NCI-H446 treated with DMSO at 0.1 percent for 48 hours (cell line): ENCODE results near the gene ABHD10.

Experiments
- DNase-seq: peaks from one replicate; lab custom pipeline; 2025; lab: John Stamatoyannopoulos, UW

ABHD10 gene

DNA sequence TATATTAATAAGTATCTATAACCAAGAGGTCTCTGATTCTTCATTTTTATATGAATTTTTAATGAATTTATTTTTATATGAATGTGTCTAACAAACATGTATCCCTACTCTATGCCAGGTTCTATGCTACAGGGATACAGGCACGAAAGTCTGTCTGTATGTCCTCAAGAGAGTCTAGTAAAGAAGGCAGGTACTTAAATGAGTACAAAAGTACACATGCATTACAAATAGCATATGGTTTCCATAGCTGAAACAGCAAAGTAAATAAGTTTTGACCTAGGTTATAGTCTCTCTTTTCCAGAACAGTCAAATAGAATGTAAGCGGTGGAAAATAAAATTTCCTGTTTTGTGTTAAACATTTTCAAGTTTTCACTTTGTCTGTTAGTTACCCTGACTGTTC is 13.3 kb upstream of the ABHD10 start:
- DNase-seq = no peak

DNA sequence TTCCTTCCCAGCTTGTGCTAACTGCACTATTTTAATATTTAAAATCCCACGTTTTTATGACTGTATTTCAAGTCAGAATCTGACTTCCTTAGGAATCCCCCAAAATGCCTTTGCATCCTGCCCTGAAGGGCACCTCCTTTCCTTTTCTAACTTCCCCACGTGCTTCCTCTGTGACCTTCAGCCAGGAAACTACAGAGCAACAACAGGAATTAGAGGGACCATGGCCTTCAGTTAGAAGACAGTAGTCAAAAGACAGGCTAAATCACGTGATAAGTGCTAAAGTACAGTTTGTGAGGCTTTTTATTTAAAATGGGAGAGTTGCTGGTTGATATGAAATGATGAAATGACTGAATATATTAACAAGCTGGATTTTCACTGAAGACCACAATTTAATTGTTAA is 11.8 kb upstream of the ABHD10 start:
- no peak for DNase-seq

DNA sequence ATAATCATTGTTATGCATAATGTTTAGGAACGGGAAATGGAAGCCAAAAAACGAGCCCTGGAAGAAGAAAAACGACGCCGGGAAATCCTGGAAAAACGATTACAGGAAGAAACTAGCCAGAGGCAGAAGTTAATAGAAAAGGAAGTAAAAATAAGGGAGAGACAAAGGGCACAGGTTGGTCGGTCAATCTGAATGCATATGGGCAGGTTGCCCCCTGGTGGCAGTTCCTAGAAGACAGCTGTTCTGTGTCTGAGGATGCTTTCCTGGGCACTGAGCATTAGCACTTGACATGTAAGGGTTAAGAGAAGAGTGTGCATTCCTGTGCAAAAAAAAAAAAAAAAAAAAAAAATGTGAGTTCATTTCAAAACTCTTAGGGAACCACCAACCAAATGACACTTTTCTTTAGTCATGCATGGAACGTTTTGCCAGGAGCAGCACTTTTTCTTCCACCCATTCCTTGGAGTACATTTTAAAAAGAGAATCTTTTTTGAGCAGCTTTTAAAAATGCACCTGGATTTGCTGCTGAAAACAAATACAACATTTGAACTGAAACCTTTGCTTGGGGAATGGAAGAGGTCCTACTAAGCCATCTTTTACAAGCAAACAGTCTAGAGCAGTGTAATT is 11.1 kb upstream of the ABHD10 start:
- peak; percentile 23 for DNase-seq

DNA sequence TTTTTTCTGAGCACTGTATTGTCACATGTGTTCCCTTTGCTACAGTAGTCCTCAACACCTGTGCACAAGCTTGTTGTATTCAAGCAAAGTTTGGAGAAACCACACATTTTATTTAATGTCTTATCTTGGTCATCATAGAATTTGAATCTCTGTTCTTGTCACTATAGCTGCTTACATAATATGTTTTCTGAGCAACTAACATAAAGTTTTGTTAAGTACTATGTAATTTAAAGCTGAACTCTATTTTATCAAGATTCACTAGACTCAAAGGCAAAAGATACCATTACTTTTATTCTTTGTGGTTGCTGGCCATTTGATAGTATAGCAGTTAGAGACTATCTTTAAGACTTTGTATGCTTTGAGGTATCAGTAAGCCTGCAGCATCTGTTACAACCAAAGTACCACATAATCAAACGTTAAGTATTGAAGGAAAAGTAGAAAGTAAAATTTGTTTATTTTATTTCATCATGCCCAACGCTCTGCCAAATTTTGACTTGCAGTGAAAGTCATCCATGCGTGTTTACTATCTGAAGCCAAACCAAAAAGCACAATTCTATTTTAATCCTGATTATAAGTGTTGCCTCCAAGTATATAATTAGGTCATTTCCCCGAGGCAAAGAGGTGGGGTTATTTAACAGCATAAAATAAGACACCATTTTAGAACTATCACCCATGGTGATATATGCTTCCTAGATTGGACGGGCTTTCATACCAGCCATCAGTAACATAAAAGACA is 10.3 kb upstream of the ABHD10 start:
- no peak for DNase-seq

DNA sequence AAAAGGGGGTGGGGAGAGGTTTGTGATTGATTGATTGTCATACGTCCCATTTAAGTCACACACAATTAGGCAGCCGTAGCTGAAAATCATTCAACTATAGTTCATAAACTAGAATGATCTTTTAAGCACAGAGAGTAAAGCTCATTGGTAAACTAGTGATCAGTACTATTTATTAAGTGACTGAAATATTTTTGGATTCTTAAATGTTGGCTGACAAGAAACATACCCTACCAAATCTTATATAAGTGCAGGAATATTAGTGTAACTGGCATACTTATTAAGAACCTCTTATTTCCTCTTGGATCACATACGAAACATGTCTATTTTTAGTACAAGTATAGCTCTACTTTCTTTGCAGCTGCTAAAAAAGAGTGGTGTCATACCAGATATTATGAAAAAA is 8.4 kb upstream of the ABHD10 start:
- DNase-seq = no peak

DNA sequence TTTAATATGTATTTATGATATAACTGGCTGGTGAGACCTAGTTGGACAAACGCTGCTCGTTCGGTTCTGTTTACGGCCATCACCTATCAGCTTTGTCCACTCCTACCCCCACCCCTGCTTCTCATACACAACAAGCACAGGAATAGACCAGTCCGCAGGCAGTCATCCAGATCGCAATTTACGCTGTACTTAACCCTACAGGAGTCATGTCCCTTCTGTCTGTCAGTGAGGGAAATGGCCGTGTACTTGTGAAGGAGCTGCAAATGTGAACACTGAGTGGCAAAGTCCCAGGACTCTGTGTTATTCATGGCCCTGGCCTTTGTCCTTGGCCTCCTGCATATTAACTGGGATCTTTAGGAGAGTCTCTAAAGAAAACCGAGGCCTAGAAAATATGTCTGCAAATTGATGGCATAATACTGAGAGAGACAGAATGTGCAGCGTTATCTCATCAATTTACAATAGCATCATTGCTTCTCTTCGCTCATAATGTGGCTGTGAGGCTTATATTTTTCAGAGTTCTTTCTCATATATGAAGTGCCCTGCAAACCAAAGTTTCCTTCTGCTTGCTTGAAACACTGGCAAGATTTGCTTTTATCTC is 7.2 kb upstream of the ABHD10 start:
- DNase-seq = no peak

DNA sequence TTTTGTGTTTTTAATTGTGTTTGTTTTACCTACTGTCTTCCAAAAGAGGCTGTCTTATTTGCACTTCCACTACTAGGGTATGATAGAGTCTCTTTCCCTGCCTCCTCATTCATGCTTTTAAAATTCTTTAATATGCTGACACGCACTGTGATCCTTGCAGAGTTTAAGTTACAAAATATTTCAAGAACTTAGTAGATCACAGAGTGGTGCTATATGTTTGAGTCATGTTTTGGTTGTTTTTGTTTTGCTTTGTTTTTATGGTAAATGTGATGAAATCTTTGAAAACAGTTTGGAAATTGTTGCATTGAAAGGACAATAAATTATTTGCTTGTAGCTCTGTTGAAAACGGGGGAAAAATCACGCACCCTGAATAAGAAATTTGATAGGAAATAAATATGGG is 5.9 kb upstream of the ABHD10 start:
- no peak for DNase-seq

DNA sequence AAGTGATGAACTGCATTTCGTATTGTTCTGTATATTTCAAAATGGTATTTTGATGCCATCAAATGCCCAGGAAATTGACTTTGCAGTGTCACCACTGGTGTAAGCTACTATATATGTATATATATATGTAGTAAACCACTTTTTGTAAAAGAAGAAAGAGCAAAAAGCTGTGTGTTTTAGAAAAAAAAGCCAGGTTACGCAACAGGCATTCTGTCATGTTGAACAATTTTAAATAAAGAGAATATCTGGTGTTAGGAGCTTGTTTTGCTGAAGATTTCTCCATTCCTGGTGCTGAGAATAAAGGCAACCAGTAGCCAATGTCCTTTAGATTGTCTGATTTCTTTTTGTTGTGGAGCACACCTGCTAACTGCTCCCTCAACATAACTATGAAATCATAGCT is 3.7 kb upstream of the ABHD10 start:
- DNase-seq = no peak

DNA sequence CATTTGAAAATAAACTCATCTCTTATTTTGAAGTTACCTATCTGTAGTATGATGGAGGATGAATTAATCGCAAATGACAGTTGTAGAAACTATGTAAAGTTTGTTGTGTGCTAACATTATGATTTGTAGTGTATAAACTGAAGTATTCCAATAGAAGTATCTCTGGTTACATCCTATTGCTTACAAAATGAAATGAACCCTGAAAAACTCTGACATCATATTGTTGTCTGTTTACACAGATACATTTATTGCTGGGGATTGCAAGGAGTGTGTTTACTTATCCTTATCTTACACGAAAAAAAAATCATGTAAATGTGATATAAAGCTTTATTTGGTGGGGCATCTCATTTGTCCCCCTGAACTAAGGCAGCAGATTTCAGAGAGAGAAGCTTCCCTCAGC is 2.6 kb upstream of the ABHD10 start:
- DNase-seq = no peak

DNA sequence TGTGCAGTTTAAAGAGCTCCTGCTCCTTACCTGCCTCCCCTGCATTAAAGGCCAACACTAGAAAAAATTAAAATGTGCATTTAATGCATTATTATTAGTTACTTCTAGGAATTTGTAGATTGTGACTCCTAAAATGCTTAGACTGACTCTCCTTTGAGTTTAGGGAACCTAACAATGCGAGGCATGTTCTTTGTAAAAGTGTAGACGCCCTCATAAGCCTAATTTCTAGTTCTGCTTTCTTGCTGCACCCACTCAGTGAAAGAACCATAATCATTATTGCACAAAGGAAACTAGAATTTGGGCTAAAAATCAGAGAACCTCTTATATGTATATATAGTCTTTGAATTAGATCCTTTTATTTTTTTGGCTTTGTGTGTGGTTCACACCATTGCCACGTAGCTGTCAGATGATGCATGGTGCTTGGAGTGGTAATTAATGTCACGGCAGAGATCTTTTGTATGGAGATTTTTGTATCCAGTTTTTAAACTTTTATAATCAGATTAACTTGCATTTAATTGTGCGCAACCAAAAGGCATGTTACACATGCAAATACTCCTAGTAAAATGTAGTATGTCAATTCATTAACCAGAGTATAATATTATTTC is 710 bp downstream of the ABHD10 start:
- DNase-seq = peak; percentile 26

DNA sequence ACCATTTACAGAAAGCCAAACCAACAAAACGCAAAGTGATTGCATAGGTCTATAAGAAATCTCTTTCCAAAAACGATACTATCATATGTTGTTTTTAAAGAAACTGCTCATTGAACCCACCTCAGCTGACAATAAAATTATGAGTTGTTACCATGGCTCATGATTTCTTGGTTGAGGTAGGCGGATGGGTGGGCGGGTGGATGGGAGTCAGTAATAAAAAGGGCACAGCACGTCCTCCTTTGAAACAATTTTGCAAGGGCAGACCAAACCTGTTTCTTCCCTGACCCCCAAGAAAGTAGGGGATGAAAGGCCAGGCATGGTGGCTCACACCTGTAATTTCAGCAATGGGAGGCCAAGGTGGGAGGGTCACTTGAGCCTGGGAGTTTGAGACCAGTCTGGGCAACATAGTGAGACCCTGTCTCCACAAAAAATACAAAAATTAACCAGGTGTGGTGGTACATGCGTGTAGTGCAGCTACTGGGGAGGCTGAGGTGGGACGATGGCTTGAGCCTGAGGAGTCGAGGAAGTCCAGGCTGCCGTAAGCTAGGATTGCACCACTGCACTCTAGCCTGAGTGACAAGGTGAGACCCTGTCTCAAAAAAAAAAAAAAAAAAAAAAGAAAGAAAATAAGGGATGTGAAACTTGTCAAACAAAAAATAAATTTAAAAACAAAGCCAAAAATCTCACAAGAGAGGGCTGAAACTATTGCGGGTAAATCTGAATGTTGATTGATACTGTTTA is 2.1 kb downstream of the ABHD10 start:
- DNase-seq = no peak

DNA sequence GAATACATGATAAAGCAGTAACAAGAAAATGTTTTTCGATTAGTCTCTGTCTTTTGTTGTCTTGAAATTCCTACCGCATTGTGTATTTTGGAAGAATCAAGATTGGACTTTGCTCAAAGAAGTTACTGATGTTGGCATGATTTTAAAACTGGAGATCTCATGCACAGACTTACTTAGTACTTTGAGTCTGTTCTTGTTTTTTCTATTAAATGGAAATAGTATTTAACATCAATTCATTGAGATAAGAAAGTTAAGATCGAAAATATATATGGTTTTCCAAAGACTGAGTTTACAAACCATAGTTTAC is 2.6 kb downstream of the ABHD10 start:
- no peak for DNase-seq

DNA sequence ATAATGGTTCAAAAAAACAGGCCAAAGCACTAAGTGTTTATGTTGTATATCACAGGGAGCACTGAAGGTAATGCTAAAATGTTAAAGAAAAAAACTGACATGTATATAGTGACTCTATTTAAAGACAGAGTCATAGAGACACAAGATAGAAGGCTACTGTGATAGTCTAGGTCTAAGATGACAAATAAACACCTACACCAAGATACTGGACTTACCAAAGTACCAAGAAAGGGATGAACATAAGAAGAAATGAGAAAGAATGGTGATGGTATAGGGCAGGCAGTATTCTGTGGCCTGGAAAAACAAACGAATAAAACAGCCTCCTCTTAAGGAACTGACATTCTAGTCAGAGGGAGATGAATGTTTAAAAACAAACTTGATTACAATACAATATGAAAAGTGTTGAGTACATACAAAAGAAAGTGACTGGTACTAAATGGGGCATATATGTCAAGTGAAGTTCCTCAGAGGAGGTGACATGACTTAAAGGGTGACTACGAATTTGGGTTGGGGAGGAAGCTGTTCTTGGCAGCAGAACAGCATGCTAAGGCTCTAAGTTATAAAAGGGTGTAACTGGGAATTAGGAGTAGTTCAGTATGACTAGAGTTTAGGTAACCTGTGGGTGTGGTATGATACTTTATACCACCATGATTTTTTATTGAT is 5.9 kb downstream of the ABHD10 start:
- DNase-seq = no peak

DNA sequence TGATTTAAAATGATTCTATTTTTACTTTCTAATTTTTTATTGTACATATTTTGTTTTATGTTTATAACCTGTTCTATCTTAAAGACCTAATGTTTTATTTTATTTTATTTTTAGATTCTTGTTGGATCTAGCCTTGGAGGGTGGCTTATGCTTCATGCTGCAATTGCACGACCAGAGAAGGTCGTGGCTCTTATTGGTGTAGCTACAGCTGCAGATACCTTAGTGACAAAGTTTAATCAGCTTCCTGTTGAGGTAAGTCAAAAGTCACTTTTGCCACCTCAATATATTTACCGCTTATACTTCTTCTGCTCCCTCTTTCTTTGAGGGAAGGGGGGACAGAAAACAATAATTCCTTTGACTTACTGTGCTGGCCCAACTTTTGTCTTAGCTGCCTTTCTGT is 8.0 kb downstream of the ABHD10 start:
- no peak for DNase-seq

DNA sequence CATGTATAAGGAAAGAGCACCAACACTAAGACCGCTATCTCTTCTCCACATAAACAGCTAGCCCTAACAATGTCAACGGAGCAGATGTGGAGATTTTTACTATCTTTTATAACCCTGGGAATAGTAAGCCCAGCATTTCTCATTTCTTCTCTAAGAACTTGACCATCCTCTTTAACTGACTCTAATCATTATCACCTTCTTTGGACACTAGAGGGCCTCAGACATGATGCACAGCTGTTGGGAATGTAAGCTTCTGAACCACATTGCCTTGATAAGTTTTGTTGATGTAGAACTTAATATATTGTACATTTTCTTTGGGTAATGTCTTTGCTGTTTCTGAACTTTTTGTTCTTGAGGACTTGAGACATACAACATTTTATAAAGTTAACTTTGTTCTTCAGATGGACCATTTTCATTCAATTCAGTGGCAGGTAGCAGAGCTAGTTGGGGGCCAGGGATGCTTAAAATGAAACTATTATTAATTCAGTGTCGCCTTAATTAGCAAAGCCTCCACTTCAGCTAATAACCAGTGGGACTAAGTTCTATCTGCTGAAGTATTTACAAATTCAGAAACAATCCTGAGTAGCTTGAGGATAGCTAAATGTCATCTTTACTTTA is 10.3 kb downstream of the ABHD10 start:
- peak; percentile 26 for DNase-seq

DNA sequence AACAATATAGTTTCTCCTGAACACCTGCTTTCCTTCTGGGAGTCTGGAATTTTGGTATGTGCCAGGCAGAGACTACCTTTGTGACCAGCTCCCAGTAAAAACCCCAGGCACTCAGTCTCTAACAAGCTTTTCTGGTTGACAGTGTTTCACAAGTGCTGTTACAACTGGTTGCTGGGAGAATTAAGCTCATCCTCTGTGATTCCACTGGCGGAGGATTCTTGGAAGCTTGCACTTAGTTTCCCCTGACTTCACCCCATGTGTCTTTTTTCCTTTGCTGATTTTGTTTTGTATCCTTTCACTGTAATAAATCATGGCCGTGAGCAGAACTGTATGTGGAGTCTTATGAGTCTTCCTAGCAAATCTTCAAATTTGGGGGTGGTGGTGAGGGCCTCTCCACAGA is 14.2 kb downstream of the ABHD10 start:
- DNase-seq = no peak

DNA sequence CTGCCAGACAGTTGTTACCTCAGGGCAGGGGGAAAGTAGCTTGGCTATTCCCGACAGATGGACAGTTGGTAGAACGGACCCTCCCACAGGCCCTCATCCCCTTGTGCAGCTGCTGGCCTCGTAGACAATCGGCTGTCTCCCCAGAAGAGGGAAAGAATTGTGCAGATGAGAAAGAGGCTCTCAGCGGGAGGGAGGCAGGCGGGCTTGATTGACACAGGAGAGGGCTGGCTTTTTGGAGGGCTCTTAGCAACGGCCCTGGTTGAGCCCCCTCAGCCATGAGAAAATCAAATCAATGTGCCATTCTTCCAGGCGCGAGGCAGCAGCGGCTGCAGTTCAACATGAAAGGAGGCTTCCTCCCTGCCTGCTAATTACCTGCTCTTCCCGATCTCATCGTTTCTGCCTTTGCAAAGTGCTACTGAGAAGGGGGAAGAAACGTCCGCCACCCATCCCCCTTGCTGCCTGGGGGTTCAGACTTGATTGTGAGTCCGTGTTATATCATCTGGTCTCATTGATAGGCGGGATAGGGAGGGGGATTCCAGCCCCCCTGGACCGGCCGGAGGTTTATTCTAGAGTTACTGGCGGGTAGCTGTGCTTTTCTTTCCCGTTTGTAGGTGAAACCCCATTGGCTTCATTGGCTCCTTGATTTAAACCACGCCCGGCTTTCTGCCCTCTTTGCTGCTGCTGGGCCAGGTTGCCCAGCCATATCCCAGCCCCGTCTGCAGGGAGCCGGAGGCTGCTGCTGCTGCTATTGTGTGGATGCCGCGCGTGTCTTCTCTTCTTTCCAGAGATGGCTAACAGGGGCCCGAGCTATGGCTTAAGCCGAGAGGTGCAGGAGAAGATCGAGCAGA is 20.0 kb downstream of the ABHD10 start, which contains the start of gene TAGLN3:
Gene TAGLN3 (plus strand): TSS at position 287 of the 848 bp plus-strand sequence. CDS start 501 bp downstream, at position 788.
- DNase-seq = no peak

DNA sequence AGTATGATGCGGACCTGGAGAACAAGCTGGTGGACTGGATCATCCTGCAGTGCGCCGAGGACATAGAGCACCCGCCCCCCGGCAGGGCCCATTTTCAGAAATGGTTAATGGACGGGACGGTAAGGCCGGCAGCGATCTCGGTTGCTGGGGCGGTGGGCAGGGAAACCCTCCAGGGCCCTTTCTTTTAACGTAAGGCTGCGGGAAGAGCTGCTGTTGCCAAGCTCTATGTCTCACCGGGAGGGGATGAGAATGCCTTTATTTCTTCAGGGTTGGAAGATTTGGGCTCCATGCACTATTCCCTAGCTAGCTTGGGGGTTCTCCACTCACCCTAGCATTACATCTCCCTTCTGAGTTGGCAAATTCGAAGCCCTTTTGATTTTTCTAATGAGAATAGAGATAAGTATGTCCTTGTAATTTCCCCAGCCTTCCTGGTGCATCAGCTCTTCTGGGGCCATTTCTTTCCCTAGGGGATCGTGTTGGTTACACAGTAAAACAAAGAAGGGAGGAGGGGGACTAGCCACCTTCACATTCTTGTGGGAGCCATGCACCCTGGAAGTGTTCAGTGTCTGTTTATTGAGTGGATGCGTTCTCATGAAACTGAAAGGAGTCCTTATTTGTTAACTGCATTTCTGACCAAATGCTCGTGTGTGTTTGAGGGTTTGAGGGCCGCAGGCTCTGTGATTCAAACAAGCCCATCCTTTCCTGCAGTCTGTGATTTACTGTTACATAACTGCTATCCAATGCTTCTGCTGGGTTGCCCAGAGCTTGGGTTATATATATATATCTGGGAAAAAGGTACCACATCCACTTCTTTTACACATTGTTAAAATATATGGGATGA is 20.9 kb downstream of the ABHD10 start:
- no peak for DNase-seq

DNA sequence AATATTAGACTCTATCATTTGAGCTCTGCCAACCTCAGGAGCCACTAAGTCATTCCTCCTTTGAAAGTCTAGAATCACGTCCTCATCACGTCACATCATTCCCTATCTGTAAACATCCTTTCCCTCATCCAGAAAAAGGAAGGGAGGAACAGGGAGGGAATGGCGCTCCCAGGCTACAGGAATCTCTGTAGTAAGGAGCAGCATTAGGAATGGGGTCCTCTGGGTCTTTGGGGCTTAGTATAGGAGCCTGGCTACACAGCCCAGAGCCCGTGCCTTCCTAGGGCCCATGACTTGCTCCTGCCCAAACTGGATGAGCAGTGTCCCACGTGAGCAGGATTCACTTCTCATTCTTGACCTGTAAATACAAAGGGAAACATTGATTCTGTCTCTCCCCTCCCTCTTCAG is 21.5 kb downstream of the ABHD10 start:
- no peak for DNase-seq

DNA sequence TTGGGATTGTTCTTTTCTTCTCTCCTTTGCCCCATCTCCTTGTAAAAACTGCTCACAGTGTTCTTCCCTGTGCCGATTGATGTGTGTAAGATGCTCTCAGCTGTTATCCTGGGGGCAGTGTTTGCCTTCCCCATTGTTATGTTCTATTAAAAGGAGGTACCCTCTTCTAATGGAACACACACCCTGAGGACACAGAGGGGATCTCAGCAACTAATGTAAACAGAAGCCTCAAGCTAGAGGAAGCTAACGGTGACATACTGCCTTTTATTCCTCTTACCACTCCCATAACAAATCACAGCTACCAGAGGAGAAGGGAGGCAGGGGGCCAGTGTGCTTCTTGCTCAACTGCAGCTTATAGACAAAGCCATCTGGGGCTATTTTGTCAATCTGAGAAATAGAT is 22.1 kb downstream of the ABHD10 start:
- no peak for DNase-seq
